Liver (tissue), 9 donors: ENCODE measurements around the gene DIPK2A. TPM values are rescaled to one million over a fixed set of nuclear protein-coding genes. Genes with fewer than 3 reads are reported as not detected.
A peak's percentile ranks its signal among the peaks of the same experiment; 100 is the strongest.

Experiments
- DNase-seq: peaks from one replicate; pipeline ENCODE4 v3.0.0-alpha.2; 2017; ENCODE audit warnings: low spot score
- H3K27ac ChIP-seq, 2 donors: one replicate each; pipeline ENCODE4 v1.7.0; 2013; ENCODE audit warnings: inconsistent platforms in 2 of 2, low read length in 2 of 2, control low read depth in 1 of 2, low read depth in 1 of 2, mild to moderate bottlenecking in 1 of 2
- H3K27me3 ChIP-seq, 4 donors: one replicate each; pipeline versions ENCODE4 v1.6.1 to v1.7.0; 2013; ENCODE audit warnings: low read length in 3 of 4, inconsistent platforms in 1 of 4, mild to moderate bottlenecking in 1 of 4, moderate library complexity in 1 of 4; ENCODE audit not compliant: control insufficient read depth in 4 of 4, insufficient read depth in 4 of 4
- H3K36me3 ChIP-seq, 4 donors: one replicate each; pipeline versions ENCODE4 v1.6.1 to v1.7.0; 2013; ENCODE audit warnings: low read length in 3 of 4, mild to moderate bottlenecking in 3 of 4, low read depth in 1 of 4, moderate library complexity in 1 of 4; ENCODE audit not compliant: control insufficient read depth in 4 of 4, insufficient read depth in 3 of 4
- H3K4me1 ChIP-seq, 4 donors: one replicate each; pipeline versions ENCODE4 v1.6.1 to v1.7.0; 2013; ENCODE audit warnings: low read length in 3 of 4, mild to moderate bottlenecking in 3 of 4, moderate library complexity in 1 of 4; ENCODE audit not compliant: control insufficient read depth in 4 of 4, insufficient read depth in 4 of 4
- H3K4me3 ChIP-seq, 3 donors: one replicate each; pipeline versions ENCODE4 v1.6.1 to v1.7.0; 2013; ENCODE audit warnings: low read length in 3 of 3, control low read depth in 1 of 3, low read depth in 1 of 3, mild to moderate bottlenecking in 1 of 3
- H3K9ac ChIP-seq, 2 donors: one replicate each; pipeline ENCODE4 v1.7.0; 2013; ENCODE audit warnings: low read length in 2 of 2, mild to moderate bottlenecking in 2 of 2, moderate library complexity in 2 of 2, control low read depth in 1 of 2, low read depth in 1 of 2
- H3K9me3 ChIP-seq, 4 donors: one replicate each; pipeline versions ENCODE4 v1.6.1 to v1.7.0; 2013; ENCODE audit warnings: low read length in 3 of 4; ENCODE audit not compliant: control insufficient read depth in 4 of 4
- EGR1 ChIP-seq, 2 donors: IDR thresholded peaks; 2 replicates each; pipeline ENCODE4 v1.6.1; 2016 to 2018; ENCODE audit warnings: antibody characterized with exemption in 2 of 2, low read depth in 2 of 2
- FOXA1 ChIP-seq: IDR thresholded peaks from 2 replicates; pipeline ENCODE4 v1.6.1; 2016; ENCODE audit warnings: antibody characterized with exemption
- FOXA2 ChIP-seq: IDR thresholded peaks from 2 replicates; pipeline ENCODE4 v1.6.1; 2016; ENCODE audit warnings: antibody characterized with exemption
- GABPA ChIP-seq, 2 donors: IDR thresholded peaks in 1 of 2; conservative IDR thresholded peaks in 1 of 2; 2 replicates each; pipeline ENCODE4 v1.6.1; 2016; ENCODE audit warnings: antibody characterized with exemption in 2 of 2, mild to moderate bottlenecking in 1 of 2, moderate library complexity in 1 of 2
- HNF4A ChIP-seq, 2 donors: conservative IDR thresholded peaks; 2 replicates each; pipeline ENCODE4 v1.6.1; 2016; ENCODE audit warnings: antibody characterized with exemption in 2 of 2, mild to moderate bottlenecking in 2 of 2
- HNF4G ChIP-seq: IDR thresholded peaks from 2 replicates; pipeline ENCODE4 v1.6.1; 2016; ENCODE audit warnings: antibody characterized with exemption
- JUND ChIP-seq, 2 donors: IDR thresholded peaks; 2 replicates each; pipeline ENCODE4 v1.6.1; 2016; ENCODE audit warnings: antibody characterized with exemption in 2 of 2
- NR2F2 ChIP-seq: IDR thresholded peaks from 2 replicates; pipeline ENCODE4 v1.6.1; 2016; ENCODE audit warnings: antibody characterized with exemption
- RAD21 ChIP-seq, 2 donors: IDR thresholded peaks; 2 replicates each; pipeline ENCODE4 v1.6.1; 2016; ENCODE audit warnings: antibody characterized with exemption in 2 of 2, mild to moderate bottlenecking in 2 of 2
- RXRA ChIP-seq, 2 donors: IDR thresholded peaks; 2 replicates each; pipeline ENCODE4 v1.6.1; 2017 to 2018; ENCODE audit warnings: antibody characterized with exemption in 2 of 2, mild to moderate bottlenecking in 1 of 2
- SP1 ChIP-seq: IDR thresholded peaks from 2 replicates; pipeline ENCODE4 v1.6.1; 2018; ENCODE audit warnings: antibody characterized with exemption, mild to moderate bottlenecking
- TAF1 ChIP-seq: conservative IDR thresholded peaks from 2 replicates; pipeline ENCODE4 v1.6.1; 2016; ENCODE audit warnings: antibody characterized with exemption, mild to moderate bottlenecking
- YY1 ChIP-seq: IDR thresholded peaks from 2 replicates; pipeline ENCODE4 v1.6.1; 2016; ENCODE audit warnings: antibody characterized with exemption, mild to moderate bottlenecking
- WGBS: extraction: QIAGEN DNeasy Blood & Tissue Kit; methylation state at CpG from one replicate; pipeline ENCODE4 v1.1.7; 2013; 5-methylcytosine and 5-hydroxymethylcytosine counted together
- polyA plus RNA-seq, 2 donors: library from polyadenylated mRNA; stranded (reverse) in 1 of 2; unstranded in 1 of 2; fragments of 200-250 nt in 1 of 2; fragments of >200 nt in 1 of 2; fragmentation: Nextera tagmentation in 1 of 2; extraction: Ambion mirVana in 1 of 2; gene quantifications; one replicate each; pipeline versions ENCODE4 v1.2.1 to v1.2.3, GENCODE V29; 2013 to 2015
- total RNA-seq, 2 donors: library from RNA; depleted of rRNA; stranded (reverse); fragments of >200 nt; gene quantifications; one replicate each; pipeline ENCODE4 v1.2.3, GENCODE V29; 2014
- TF ChIP-seq, protein P1 (sequence below): IDR thresholded peaks from 2 replicates; pipeline ENCODE4 v1.6.1; 2016; ENCODE audit warnings: antibody characterized with exemption
- TF ChIP-seq, protein P2 (sequence below): fragments of 150-350 bp; IDR thresholded peaks from 2 replicates; pipeline ENCODE4 v1.5.1; 2017; ENCODE audit warnings: improper control_type of control experiment, low read depth, low read length; ENCODE audit not compliant: missing input control
- TF ChIP-seq, protein P3 (sequence below): IDR thresholded peaks from 2 replicates; pipeline ENCODE4 v1.6.1; 2016; ENCODE audit warnings: antibody characterized with exemption
- TF ChIP-seq, protein P4 (sequence below): IDR thresholded peaks from 2 replicates; pipeline ENCODE4 v1.6.1; 2016; ENCODE audit warnings: antibody characterized with exemption
- TF ChIP-seq, protein P5 (sequence below): IDR thresholded peaks from 2 replicates; pipeline ENCODE4 v1.6.1; 2016; ENCODE audit warnings: antibody characterized with exemption, mild to moderate bottlenecking
- donor health status: healthy.
- donor health status: healthy.
- donor health status: healthy.
- donor health status: healthy.
- donor health status: healthy.

The DIPK2A gene
- total and polyA plus RNA-seq, 4 donors = 4.6 to 81.1 (median 23.4) TPM

DNA sequence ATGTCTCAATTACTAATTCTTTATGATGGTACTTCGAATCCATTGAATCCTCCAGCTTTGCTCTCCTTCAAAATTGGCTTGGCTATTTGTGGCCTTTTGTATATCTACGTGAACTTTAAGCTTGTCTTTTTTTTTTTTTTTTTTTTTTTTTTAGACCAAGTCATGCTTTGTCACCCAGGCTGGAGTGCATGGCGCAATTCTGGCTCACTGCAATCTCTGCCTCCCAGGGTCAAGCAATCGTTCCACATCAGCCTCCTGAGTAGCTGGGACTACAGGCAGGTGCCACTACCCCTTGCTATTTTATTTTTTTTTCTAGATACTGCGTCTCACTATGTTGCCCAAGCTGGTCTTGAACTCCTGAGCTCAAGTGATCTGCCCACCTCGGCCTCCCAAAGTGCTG, 7.7 kb upstream of the DIPK2A start (continued):
- TF ChIP-seq, protein P1, sequence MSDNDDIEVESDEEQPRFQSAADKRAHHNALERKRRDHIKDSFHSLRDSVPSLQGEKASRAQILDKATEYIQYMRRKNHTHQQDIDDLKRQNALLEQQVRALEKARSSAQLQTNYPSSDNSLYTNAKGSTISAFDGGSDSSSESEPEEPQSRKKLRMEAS = no peak
- TF ChIP-seq, protein P2, sequence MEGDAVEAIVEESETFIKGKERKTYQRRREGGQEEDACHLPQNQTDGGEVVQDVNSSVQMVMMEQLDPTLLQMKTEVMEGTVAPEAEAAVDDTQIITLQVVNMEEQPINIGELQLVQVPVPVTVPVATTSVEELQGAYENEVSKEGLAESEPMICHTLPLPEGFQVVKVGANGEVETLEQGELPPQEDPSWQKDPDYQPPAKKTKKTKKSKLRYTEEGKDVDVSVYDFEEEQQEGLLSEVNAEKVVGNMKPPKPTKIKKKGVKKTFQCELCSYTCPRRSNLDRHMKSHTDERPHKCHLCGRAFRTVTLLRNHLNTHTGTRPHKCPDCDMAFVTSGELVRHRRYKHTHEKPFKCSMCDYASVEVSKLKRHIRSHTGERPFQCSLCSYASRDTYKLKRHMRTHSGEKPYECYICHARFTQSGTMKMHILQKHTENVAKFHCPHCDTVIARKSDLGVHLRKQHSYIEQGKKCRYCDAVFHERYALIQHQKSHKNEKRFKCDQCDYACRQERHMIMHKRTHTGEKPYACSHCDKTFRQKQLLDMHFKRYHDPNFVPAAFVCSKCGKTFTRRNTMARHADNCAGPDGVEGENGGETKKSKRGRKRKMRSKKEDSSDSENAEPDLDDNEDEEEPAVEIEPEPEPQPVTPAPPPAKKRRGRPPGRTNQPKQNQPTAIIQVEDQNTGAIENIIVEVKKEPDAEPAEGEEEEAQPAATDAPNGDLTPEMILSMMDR = no peak
- TF ChIP-seq JUND (IDR thresholded peaks at IDR 0.05) (no peak), SP1 (no peak), TAF1 (no peak)

DNA sequence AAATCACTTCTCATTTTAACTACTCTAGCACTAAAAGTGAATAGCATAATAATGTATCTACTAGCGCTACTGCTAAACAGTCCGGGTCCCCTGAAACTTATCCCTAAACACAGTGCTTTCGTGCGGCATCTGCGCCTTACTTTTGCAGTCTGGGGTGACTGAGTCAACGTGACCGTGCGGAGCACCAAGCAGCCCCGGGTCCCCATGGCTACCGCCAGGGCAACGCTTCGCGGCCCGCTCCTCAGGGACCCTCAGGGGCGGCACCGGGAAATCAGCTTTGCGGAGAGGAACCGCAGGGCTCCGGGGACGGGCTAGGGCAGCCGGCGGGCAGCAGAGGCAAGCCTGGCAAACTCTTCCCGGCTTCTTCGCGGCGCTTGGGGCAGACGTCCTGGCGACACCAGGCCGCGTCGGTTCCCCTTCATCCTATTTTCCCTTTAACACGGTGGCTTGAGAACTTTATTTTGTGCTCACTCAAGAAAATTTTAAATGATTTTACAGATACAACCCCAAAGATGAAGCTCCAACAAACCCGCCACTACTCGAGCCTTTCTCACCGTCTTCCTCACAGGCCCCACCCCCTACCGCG, 757 bp upstream of the DIPK2A start:
- Histone ChIP-seq H3K4me3 (peak overlapping the region; percentile 81 to 97 (median 89)), H3K9me3 (no peaks in the 10 kb centered on the region), H3K27ac (peak overlapping the region; percentile 96 to 100), H3K9ac (peak overlapping the region; percentile 88 to 98), H3K4me1 (peaks cover 0 to 17% (median 10%) of the 10 kb centered on the region in 4 donors), H3K36me3 (peaks cover 0 to 1% (median 0%) of the 10 kb centered on the region in 4 donors), H3K27me3 (no peaks in the 10 kb centered on the region)
- TF ChIP-seq GABPA (IDR thresholded peaks at IDR 0.05 in 1 of 2, conservative IDR thresholded peaks at IDR 0.05 in 1 of 2) (no peak), YY1 (peak; percentile 11)
- WGBS = under 1% methylated on average over 37 of the region's 37 CpGs
- peak; percentile 69 for DNase-seq

DNA sequence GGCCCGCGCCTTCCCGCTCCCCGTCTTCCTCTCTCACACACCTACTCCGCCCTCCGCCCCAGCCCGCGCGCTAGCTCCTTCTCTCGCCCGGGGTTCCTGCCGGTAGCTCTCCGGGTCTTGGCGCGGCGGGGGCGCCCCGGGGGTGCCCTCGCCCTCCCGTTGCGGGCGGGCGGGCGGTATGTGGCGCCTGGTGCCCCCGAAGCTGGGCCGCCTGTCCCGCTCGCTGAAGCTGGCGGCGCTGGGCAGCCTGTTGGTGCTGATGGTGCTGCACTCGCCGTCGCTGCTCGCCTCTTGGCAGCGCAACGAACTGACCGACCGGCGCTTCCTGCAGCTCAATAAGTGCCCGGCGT, 507 bp downstream of the DIPK2A start:
- Histone ChIP-seq H3K27ac (peak overlapping the region; percentile 96 to 100), H3K9me3 (no peaks in the 10 kb centered on the region), H3K4me3 (peak overlapping the region; percentile 81 to 97 (median 89)), H3K36me3 (peaks cover 0 to 1% (median 0%) of the 10 kb centered on the region in 4 donors), H3K9ac (peak overlapping the region in 1 of 2 donors; percentile 98), H3K27me3 (no peaks in the 10 kb centered on the region), H3K4me1 (peaks cover 0 to 23% (median 12%) of the 10 kb centered on the region in 4 donors)
- no peak for DNase-seq
- TF ChIP-seq, protein P2 = no peak
- TF ChIP-seq, protein P1 = no peak
- TF ChIP-seq, protein P3, sequence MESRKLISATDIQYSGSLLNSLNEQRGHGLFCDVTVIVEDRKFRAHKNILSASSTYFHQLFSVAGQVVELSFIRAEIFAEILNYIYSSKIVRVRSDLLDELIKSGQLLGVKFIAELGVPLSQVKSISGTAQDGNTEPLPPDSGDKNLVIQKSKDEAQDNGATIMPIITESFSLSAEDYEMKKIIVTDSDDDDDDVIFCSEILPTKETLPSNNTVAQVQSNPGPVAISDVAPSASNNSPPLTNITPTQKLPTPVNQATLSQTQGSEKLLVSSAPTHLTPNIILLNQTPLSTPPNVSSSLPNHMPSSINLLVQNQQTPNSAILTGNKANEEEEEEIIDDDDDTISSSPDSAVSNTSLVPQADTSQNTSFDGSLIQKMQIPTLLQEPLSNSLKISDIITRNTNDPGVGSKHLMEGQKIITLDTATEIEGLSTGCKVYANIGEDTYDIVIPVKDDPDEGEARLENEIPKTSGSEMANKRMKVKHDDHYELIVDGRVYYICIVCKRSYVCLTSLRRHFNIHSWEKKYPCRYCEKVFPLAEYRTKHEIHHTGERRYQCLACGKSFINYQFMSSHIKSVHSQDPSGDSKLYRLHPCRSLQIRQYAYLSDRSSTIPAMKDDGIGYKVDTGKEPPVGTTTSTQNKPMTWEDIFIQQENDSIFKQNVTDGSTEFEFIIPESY = no peak
- TF ChIP-seq FOXA1 (no peak), YY1 (no peak), HNF4G (no peak), SP1 (no peak), RXRA (IDR thresholded peaks at IDR 0.05) (no peak), FOXA2 (no peak), RAD21 (IDR thresholded peaks at IDR 0.05) (no peak), TAF1 (no peak), NR2F2 (no peak), GABPA (IDR thresholded peaks at IDR 0.05 in 1 of 2, conservative IDR thresholded peaks at IDR 0.05 in 1 of 2) (no peak), EGR1 (IDR thresholded peaks at IDR 0.05; ENCODE audit: low read depth in 2 of 2) (no peak), HNF4A (conservative IDR thresholded peaks at IDR 0.05) (no peak), JUND (IDR thresholded peaks at IDR 0.05) (no peak)
- TF ChIP-seq, protein P4, sequence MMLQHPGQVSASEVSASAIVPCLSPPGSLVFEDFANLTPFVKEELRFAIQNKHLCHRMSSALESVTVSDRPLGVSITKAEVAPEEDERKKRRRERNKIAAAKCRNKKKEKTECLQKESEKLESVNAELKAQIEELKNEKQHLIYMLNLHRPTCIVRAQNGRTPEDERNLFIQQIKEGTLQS = no peak
- TF ChIP-seq, protein P5, sequence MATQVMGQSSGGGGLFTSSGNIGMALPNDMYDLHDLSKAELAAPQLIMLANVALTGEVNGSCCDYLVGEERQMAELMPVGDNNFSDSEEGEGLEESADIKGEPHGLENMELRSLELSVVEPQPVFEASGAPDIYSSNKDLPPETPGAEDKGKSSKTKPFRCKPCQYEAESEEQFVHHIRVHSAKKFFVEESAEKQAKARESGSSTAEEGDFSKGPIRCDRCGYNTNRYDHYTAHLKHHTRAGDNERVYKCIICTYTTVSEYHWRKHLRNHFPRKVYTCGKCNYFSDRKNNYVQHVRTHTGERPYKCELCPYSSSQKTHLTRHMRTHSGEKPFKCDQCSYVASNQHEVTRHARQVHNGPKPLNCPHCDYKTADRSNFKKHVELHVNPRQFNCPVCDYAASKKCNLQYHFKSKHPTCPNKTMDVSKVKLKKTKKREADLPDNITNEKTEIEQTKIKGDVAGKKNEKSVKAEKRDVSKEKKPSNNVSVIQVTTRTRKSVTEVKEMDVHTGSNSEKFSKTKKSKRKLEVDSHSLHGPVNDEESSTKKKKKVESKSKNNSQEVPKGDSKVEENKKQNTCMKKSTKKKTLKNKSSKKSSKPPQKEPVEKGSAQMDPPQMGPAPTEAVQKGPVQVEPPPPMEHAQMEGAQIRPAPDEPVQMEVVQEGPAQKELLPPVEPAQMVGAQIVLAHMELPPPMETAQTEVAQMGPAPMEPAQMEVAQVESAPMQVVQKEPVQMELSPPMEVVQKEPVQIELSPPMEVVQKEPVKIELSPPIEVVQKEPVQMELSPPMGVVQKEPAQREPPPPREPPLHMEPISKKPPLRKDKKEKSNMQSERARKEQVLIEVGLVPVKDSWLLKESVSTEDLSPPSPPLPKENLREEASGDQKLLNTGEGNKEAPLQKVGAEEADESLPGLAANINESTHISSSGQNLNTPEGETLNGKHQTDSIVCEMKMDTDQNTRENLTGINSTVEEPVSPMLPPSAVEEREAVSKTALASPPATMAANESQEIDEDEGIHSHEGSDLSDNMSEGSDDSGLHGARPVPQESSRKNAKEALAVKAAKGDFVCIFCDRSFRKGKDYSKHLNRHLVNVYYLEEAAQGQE = no peak
- WGBS = under 1% methylated on average over 42 of the region's 42 CpGs
